Ammon's horn (tissue), 1 donor: ENCODE results near the gene TRAPPC1.

ENCODE experiments used
- DNase-seq: peaks from one replicate; pipeline ENCODE4 v3.0.0-alpha.2; 2016; ENCODE audit warnings: low spot score

Gene TRAPPC1

GRCh38 chr17:7897773-7898172, 34.0 kb downstream of the TRAPPC1 start:
- DNase-seq = peak; percentile 81

- no peak for DNase-seq
These were observed 34.7 kb downstream of the TRAPPC1 start for GRCh38 chr17:7897090-7897489.

GRCh38 chr17:7894866-7895265, 36.9 kb downstream of the TRAPPC1 start:
- DNase-seq = no peak

- DNase-seq = no peak
These were observed 37.5 kb downstream of the TRAPPC1 start for GRCh38 chr17:7894226-7894625.

GRCh38 chr17:7893187-7893880, 38.4 kb downstream of the TRAPPC1 start:
- no peak for DNase-seq

- DNase-seq = peak; percentile 98
These were observed 42.4 kb downstream of the TRAPPC1 start for GRCh38 chr17:7889166-7889955.

GRCh38 chr17:7888184-7888920, 43.4 kb downstream of the TRAPPC1 start, which contains the start of gene CHD3:
Gene CHD3, plus strand, starts transcription at chr17:7888789. Its CDS starts 212 bp downstream, at chr17:7889001.
- no peak for DNase-seq

- DNase-seq = peak; percentile 96
These were observed 44.1 kb downstream of the TRAPPC1 start for GRCh38 chr17:7887482-7888183.

- no peak for DNase-seq
These were observed 44.7 kb downstream of the TRAPPC1 start for GRCh38 chr17:7887038-7887481.

GRCh38 chr17:7886227-7887037, 45.3 kb downstream of the TRAPPC1 start:
- peak; percentile 15 for DNase-seq

GRCh38 chr17:7885367-7886226, 46.1 kb downstream of the TRAPPC1 start:
- DNase-seq = peak; percentile 13

GRCh38 chr17:7884581-7885366, 47.0 kb downstream of the TRAPPC1 start:
- no peak for DNase-seq

- DNase-seq = no peak
These were observed 47.9 kb downstream of the TRAPPC1 start for GRCh38 chr17:7883781-7884386.

GRCh38 chr17:7882629-7883028, 49.1 kb downstream of the TRAPPC1 start:
- no peak for DNase-seq

GRCh38 chr17:7882068-7882467, 49.7 kb downstream of the TRAPPC1 start:
- DNase-seq = no peak

- DNase-seq = peak; percentile 72
These were observed 50.3 kb downstream of the TRAPPC1 start for GRCh38 chr17:7881276-7882054.
